MM.1S (cell line): Measurements from ENCODE around the gene CHST11.

Experiments used
- CTCF ChIP-seq: fragments of 300-600 bp; sonication (generic); IDR thresholded peaks from 2 replicates; pipeline ENCODE4 v1.5.1; 2016; ENCODE audit warnings: antibody characterized with exemption, low read length, mixed read lengths
- EZH2 ChIP-seq: fragments of 300-600 bp; sonication (generic); optimal IDR thresholded peaks from 2 replicates; pipeline ENCODE3; 2017; ENCODE audit warnings: low read depth, mild to moderate bottlenecking, antibody characterized with exemption, low read length, mixed read lengths
- EZH2phosphoT487 ChIP-seq: fragments of 300-600 bp; sonication (generic); IDR thresholded peaks from 2 replicates; pipeline ENCODE4 v1.6.1; 2018; ENCODE audit warnings: antibody characterized with exemption, low read length

GRCh38 chr12:104490850-104491249 lies 34.1 kb downstream of the CHST11 start:
- TF ChIP-seq CTCF (no peak), EZH2 (no peak), EZH2phosphoT487 (no peak)
